HG03097 (cell line): ENCODE data around the gene ETNK2.

Source experiments
- ATAC-seq: cut with Tn5 transposase; IDR thresholded peaks from one replicate; pipeline ENCODE4 v1.9.1; 2021; ENCODE audit not compliant: unreplicated experiment, low FRiP score

ETNK2 gene

DNA sequence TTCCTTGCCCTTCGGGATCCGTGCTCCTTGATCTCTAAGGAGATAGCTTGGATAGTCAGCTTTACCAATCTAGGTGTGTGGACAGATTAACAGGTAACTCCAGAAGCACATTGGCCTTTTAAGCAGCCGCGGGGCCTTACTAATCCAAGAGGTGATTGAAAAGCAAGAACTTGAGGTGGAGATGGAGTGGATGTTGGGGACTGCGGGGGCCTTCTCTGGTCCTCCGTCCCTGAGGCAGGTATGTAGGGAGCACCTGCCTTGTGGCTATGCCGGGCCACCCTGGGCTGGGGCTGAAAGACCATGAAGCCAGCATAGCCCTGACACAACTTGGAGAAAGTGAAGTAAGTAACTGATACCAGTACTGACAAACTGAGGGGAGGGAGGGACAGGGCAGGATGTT is 68.4 kb downstream of the ETNK2 start:
- ATAC-seq: no peak

DNA sequence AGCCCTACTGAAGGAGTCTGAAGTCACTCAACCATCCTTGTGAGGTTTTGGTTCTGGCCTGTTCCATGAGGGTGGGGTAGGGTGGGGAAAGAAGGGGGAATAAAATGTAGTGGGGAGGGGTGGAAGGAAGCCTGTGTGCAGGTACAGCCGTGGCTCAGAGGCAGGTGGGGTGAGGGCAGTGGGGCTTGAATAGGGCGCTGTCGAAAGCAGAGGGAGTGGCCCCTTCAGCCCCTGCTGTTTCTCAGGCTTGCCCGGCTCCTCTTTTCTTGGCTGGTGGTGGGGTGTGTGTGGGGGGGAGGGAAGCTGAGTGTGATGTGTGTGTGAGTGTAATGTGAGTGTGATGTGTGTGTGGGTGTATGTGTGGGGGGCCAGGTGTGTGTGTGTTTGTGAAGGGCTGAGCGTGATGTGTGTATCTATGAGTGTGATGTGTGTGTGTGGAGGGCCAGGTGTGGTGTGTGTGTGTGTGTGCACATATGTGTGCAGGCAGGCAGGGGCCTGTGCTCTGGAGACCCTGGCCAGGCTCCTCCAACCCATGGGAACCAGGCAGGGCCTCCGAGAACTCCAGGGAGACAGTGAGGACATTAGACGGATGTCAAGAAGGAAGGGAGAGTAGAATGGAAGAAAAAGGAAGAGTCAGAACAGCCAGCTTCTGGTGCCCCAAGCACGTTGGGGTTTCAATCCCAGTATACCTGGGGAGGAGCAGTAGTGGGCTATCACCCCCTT is 69.9 kb downstream of the ETNK2 start:
- ATAC-seq: no peak

DNA sequence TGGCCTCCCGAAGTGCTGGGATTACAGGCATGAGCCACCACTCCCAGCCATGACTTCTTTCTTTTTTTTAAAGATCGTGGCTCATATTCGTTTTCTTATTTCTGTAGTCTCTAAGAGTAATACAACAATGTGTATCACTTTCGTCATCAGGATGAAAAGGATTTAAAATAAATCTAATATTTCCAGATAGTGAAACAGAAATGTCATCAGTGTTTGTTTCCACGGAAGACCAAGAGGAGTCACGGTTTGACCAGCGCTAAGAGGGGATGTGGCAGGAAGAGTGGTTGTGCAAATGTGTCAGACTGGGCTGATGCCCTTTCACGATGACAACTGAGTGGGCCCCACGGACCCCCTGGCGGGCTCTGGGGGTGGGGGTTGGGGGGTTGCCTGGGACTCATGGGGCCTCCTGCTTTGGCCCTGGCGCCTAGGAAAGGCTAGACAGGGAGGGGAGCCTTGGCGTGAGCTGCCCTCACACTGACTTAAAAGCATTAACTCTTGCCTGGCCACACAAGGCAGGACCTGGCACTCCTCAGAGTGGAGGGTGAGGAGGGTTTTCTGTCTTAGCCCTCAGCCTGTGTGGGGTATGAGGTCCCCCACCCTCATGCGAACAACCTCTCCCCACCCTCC is 70.6 kb downstream of the ETNK2 start:
- ATAC-seq: no peak
